H1 (cell line): ENCODE data around the gene FKBP1B. TPM values are rescaled to one million over a fixed set of nuclear protein-coding genes. Genes with fewer than 3 reads are reported as not detected.

ENCODE experiments used
- ATF3 ChIP-seq: IDR thresholded peaks from 2 replicates; pipeline ENCODE4 v1.6.1; 2011; ENCODE audit warnings: low read depth, mild to moderate bottlenecking, low read length; ENCODE audit not compliant: insufficient read depth
- BCL11A ChIP-seq, 2 experiments: IDR thresholded peaks; one replicate each; pipeline ENCODE4 v1.6.1; 2011; ENCODE audit warnings: low read depth in 2 of 2, low read length in 2 of 2, mild to moderate bottlenecking in 2 of 2
- BRCA1 ChIP-seq: IDR thresholded peaks from 2 replicates; pipeline ENCODE4 v1.6.1; 2012; ENCODE audit warnings: low read depth, low read length, improper control_type of control experiment
- FOSL1 ChIP-seq: IDR thresholded peaks from 2 replicates; pipeline ENCODE4 v1.6.1; 2011; ENCODE audit warnings: mild to moderate bottlenecking, low read depth, low read length, moderate library complexity; ENCODE audit not compliant: insufficient read depth
- HDAC2 ChIP-seq, 2 experiments: fragments of 300-600 bp in 1 of 2; sonication (generic) in 1 of 2; IDR thresholded peaks; 2 replicates each; pipeline ENCODE4 v1.6.1; 2011 to 2012; ENCODE audit warnings: low read depth in 2 of 2, low read length in 2 of 2, mild to moderate bottlenecking in 2 of 2, moderate library complexity in 2 of 2, borderline replicate concordance in 1 of 2, inconsistent platforms in 1 of 2
- KDM4A ChIP-seq: IDR thresholded peaks from one replicate; pipeline ENCODE4 v1.7.1; 2012; ENCODE audit warnings: low read depth, mild to moderate bottlenecking, moderate library complexity, low read length, inconsistent platforms; ENCODE audit not compliant: severe bottlenecking
- KDM5A ChIP-seq: fragments of 200-600 bp; IDR thresholded peaks from 2 replicates; pipeline ENCODE4 v1.7.1; 2012; ENCODE audit warnings: mild to moderate bottlenecking, low read length, inconsistent platforms, mixed read lengths
- MAFK ChIP-seq: IDR thresholded peaks from 2 replicates; pipeline ENCODE4 v1.6.1; 2012; ENCODE audit warnings: low read depth, mild to moderate bottlenecking, improper control_type of control experiment, low read length
- MAX ChIP-seq: IDR thresholded peaks from 2 replicates; pipeline ENCODE4 v1.6.1; 2012; ENCODE audit warnings: inconsistent platforms
- NANOG ChIP-seq: IDR thresholded peaks from 2 replicates; pipeline ENCODE4 v1.6.1; 2011; ENCODE audit warnings: low read length, low read depth, mild to moderate bottlenecking, inconsistent platforms; ENCODE audit not compliant: insufficient read depth, poor library complexity, severe bottlenecking
- POLR2AphosphoS5 ChIP-seq: IDR thresholded peaks from 2 replicates; pipeline ENCODE4 v1.6.1; 2011; ENCODE audit warnings: low read depth, low read length
- POU5F1 ChIP-seq: IDR thresholded peaks from 2 replicates; pipeline ENCODE4 v1.6.1; 2011; ENCODE audit warnings: low read depth, mild to moderate bottlenecking, low read length, moderate library complexity
- SIN3A ChIP-seq, 2 experiments: IDR thresholded peaks in 1 of 2; conservative IDR thresholded peaks in 1 of 2; 2 replicates each; pipeline ENCODE4 v1.6.1; 2011 to 2012; ENCODE audit warnings: low read length in 2 of 2, improper control_type of control experiment in 1 of 2, low read depth in 1 of 2, mild to moderate bottlenecking in 1 of 2
- SIX5 ChIP-seq: IDR thresholded peaks from 2 replicates; pipeline ENCODE4 v1.6.1; 2011; ENCODE audit warnings: mild to moderate bottlenecking, low read depth, low read length
- SP1 ChIP-seq: IDR thresholded peaks from 2 replicates; pipeline ENCODE4 v1.6.1; 2011; ENCODE audit warnings: low read depth, low read length
- SRF ChIP-seq: IDR thresholded peaks from 2 replicates; pipeline ENCODE4 v1.6.1; 2011; ENCODE audit warnings: mild to moderate bottlenecking, low read depth, low read length, moderate library complexity
- TAF7 ChIP-seq: optimal IDR thresholded peaks from 2 replicates; pipeline ENCODE3; 2011; ENCODE audit warnings: low read depth, mild to moderate bottlenecking, inconsistent platforms, low read length, moderate library complexity, borderline replicate concordance
- TEAD4 ChIP-seq: IDR thresholded peaks from 2 replicates; pipeline ENCODE4 v1.6.1; 2012; ENCODE audit warnings: low read depth, low read length, inconsistent platforms, mixed read lengths
- polyA plus RNA-seq, 7 experiments: library from polyadenylated mRNA; depleted of rRNA in 3 of 7; stranded (reverse) in 5 of 7; unstranded in 2 of 7; fragments of >200 nt in 5 of 7; fragments of 200-250 nt in 2 of 7; gene quantifications; 1 replicate in 5 of 7; 2 replicates in 1 of 7; 4 replicates in 1 of 7; pipeline versions ENCODE4 v1.2.1 to v1.2.3, GENCODE V29; 2011 to 2013; ENCODE audit warnings: missing spikeins in 2 of 7, mixed read lengths in 2 of 7
- total RNA-seq: library from RNA; stranded (reverse); fragmentation: NEBNext Ultra II Directional; extraction: Animal tissue kit (Norgen Biotek cat#: 25700); gene quantifications from 2 replicates; pipeline ENCODE4 v1.2.1, GENCODE V29; 2021

Gene FKBP1B
- total and polyA plus RNA-seq, 2 of the 8 experiments (the other 6 are each of a cell fraction or from before 2014, with no cell fraction given): 50.8 to 151 TPM

GRCh38 chr2:24084386-24085199 is 35.1 kb downstream of the FKBP1B start, which contains the start of gene TP53I3 (continued):
- TF ChIP-seq HDAC2 (IDR thresholded peaks at IDR 0.05; ENCODE audit: borderline replicate concordance in 1 of 2, low read depth in 2 of 2, low read length in 2 of 2) (no peak), TEAD4 (peak; percentile 26; the same call in 1 of the 2 replicates), SIX5 (no peak), TAF7 (peak; percentile 59), FOSL1 (no peak), ATF3 (no peak), NANOG (no peak), MAFK (no peak), SRF (no peak), BCL11A (IDR thresholded peaks at IDR 0.05; ENCODE audit: low read depth in 2 of 2, low read length in 2 of 2) (no peak), MAX (no peak; the same call in 1 of the 2 replicates), POLR2AphosphoS5 (peak; percentile 18; the same call in 1 of the 2 replicates), SIN3A (conservative IDR thresholded peaks at IDR 0.05 in 1 of 2, IDR thresholded peaks at IDR 0.05 in 1 of 2; ENCODE audit: low read depth in 1 of 2, low read length in 2 of 2) (peak in 1 of 2 experiments; percentile 20; a peak in 1 of 4 replicates), SP1 (no peak), KDM5A (no peak), KDM4A (peak; percentile 59), BRCA1 (no peak; the same call in 1 of the 2 replicates), POU5F1 (no peak)
